Muscle of back (tissue), 13 donors: ENCODE results near the gene SSX2. TPM values are rescaled to one million over a fixed set of nuclear protein-coding genes. Genes with fewer than 3 reads are reported as not detected.
"Not testable (repeated sequence)": the region's sequence is repeated elsewhere in the genome, so short reads cannot be mapped to it uniquely, and the experiment has no call there.

ENCODE experiments used
- DNase-seq, 3 donors: peaks; one replicate each; pipeline versions ENCODE4 v3.0.0 to v3.0.0-alpha.2; 2013
- long read RNA-seq, 9 donors: transcript quantifications; one replicate each; lab custom pipeline, GENCODE V29; 2026
- polyA plus RNA-seq, 10 donors: library from polyadenylated mRNA; unstranded; fragments of 120-200 nt; gene quantifications; one replicate each; pipeline ENCODE4 v1.2.1, GENCODE V29; 2013; ENCODE audit not compliant: insufficient read length in 10 of 10

Gene SSX2, protein sequence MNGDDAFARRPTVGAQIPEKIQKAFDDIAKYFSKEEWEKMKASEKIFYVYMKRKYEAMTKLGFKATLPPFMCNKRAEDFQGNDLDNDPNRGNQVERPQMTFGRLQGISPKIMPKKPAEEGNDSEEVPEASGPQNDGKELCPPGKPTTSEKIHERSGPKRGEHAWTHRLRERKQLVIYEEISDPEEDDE
- polyA plus RNA-seq, result not detected
- long read RNA-seq, donor 1, result 0 reads
- long read RNA-seq, donor 2, result 0 reads
- long read RNA-seq, donor 3, result 0 reads
- long read RNA-seq, donor 4, result 0 reads
- long read RNA-seq, donor 5, result 0 reads
- long read RNA-seq, donor 6, result 0 reads
- long read RNA-seq, donor 7, result 0 reads
- long read RNA-seq, donor 8, result 0 reads
- long read RNA-seq, donor 9, result 0 reads

DNA sequence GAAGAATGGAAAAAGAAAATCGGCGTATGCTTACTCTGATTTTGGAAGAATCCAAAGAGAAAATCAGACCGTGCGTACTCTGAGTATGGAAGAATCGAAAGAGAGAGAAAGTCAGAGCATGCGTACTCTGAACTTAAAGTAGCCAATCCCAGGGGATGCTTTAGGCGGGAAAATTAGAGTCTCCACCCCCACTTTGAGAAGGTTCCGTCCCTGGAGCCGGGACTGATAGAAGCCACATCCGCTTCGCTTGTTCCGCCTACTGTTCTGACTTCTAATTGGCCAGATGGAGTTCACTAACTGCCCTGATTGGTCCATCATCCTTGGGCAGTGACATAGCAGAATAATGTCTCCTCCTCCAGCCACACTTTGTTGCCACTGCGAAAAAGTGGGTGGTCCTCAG lies at the start of gene SSX2:
TSS of gene SSX2 (minus strand) at position 101 of the 400 bp plus-strand sequence. CDS start 1,429 bp downstream, outside the sequence.
- not testable (repeated sequence) for DNase-seq

DNA sequence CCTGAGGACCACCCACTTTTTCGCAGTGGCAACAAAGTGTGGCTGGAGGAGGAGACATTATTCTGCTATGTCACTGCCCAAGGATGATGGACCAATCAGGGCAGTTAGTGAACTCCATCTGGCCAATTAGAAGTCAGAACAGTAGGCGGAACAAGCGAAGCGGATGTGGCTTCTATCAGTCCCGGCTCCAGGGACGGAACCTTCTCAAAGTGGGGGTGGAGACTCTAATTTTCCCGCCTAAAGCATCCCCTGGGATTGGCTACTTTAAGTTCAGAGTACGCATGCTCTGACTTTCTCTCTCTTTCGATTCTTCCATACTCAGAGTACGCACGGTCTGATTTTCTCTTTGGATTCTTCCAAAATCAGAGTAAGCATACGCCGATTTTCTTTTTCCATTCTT lies 44.0 kb upstream of the SSX2 start, which contains the start of gene SSX2B:
TSS of gene SSX2B (plus strand) at position 301 of the 400 bp plus-strand sequence. CDS start 1,429 bp downstream, outside the sequence.
- DNase-seq, result not testable (repeated sequence)

DNA sequence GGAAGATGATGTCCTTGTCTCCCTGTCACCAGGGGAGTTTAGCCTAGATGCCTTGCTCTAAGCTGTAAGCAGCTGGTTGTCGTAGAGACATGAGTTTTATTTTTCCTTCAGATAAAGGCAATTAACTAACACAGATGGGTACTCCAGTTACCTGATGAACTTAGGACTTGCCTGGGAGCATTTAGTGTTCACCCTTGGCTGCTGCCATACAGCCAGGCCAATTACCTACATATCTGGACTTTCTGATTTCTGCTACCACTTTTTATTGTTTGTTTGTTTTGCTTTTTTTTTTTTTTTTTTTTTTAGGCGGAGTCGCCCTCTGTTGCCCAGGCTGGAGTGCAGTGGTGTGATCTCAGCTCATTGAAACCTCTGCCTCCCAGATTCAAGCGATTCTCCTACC lies 14.9 kb downstream of the SSX2 start:
- DNase-seq, result not testable (repeated sequence)

DNA sequence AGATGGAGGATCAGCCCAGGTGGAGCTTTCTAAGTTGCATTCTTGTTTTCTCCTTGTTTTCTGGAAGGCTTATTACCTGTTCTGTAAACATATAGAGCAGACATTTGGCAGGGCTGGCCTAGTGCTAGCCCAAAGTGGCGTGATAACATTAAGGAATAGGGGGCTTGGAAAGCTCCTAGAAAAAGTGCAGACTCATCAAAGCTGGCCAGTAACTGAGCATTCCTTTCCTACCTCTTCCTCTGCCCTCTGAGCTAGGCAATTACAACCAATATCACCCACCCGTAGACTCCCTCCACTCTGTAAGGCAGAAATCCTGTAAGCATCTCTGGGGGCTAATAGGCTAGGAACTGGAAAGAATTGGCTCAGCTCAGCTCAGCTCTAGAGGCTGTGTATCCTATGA lies 44.8 kb downstream of the SSX2 start:
- DNase-seq, result not testable (repeated sequence)

DNA sequence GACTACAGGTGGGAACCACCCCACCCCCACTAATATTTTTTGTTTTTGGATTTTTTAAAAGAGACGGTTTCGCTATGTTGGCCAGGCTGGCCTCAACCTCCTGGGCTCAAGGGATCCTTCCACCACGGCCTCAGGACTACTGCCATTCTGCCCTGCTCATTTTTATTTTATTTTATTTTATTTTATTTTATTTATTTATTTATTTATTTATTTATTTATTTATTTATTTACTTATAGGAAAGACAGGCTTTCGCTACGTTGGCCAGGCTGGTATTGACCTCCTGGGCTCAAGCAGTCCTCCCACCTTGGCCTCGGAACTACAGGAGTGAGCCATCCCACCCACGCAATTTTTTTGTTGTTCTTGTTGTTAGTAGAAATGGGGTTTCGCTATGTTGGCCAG lies 51.5 kb downstream of the SSX2 start:
- not testable (repeated sequence) for DNase-seq

DNA sequence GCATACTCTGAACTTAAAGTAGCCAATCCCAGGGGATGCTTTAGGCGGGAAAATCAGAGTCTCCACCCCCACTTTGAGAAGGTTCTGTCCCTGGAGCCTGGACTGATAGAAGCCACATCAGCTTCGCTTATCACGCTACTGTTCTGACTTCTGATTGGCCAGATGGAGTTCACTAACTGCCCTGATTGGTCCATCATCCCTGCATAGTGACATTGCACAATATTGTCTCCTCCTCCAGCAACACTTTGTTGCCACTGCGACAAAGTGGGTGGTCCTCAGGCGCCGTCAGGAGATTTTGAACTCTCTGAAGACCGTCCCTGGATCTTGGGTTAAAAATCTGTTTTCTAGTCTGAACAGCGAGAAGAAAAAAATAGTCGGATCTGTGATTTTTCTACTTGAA lies 52.2 kb downstream of the SSX2 start, which contains the start of gene SSX7:
TSS of gene SSX7 (minus strand) at position 101 of the 400 bp plus-strand sequence. CDS start 1,428 bp downstream, outside the sequence.
- not testable (repeated sequence) for DNase-seq

DNA sequence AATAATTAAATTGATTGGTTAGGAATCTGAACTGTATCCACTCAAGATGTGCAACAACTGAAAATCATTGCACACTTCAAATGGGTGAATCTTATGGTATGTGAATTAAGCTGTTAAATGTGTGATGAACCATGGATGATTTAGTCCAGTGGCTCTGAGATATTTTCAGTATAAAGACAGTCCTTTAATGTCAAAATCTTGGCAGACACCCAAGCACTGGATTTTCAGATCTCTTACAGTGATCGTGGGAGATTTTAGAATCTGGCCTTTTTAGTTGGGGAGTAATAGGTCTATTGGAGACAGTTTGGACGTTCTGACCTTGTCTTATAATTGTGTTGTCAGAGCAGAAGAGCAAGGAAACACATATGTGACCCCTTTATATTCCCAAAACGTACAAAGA lies 56.3 kb downstream of the SSX2 start:
- DNase-seq, result not testable (repeated sequence)

DNA sequence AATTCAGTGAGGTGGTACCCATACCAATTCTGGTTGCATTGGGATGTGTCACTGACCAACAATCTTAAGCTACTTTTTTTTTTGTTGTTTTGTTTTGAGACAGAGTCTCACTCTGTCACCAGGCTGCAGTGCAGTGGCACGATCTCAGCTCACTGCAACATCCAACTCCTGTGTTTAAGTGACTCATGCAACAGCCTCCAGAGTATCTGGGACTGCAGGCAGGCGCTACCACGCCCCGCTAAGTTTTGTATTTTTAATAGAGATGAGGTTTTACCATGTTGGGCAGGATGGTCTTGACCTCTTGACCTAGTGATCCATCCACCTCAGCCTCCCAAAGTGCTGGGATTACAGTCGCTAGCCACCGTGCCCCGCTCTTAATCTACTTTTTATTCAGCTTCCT lies 58.0 kb downstream of the SSX2 start:
- DNase-seq, result not testable (repeated sequence)

Other genes starting within 250 kb of the SSX2 start
- under 1 TPM in 2 of 10 donors, not detected in 8; 0.77 to 0.90 TPM for gene XAGE1A, start 211.4 kb downstream of the SSX2 start, polyA plus RNA-seq
- gene XAGE1B, start 190.1 kb downstream of the SSX2 start, polyA plus RNA-seq, result 1 to 10 TPM in 1 of 10 donors, under 1 TPM in 1, not detected in 8; 0.77 to 1.4 TPM
- not detected for gene SSX7, start 52.3 kb downstream of the SSX2 start, polyA plus RNA-seq
- not detected for gene SSX2B, start 44.1 kb upstream of the SSX2 start, polyA plus RNA-seq
- gene SPANXN5, start 90.2 kb upstream of the SSX2 start, polyA plus RNA-seq, result not detected
- not detected for gene XAGE5, start 104.1 kb upstream of the SSX2 start, polyA plus RNA-seq
- gene XAGE3, start 160.9 kb upstream of the SSX2 start, polyA plus RNA-seq, result under 1 TPM in 1 of 10 donors, not detected in 9; 0.31 TPM
- gene FAM156B, start 190.2 kb upstream of the SSX2 start, polyA plus RNA-seq, result 10 to 100 TPM; 13.1 to 19.6 (median 16.5) TPM